H1 (cell line): ENCODE data around the gene MROH2A. TPM values are rescaled to one million over a fixed set of nuclear protein-coding genes. Genes with fewer than 3 reads are reported as not detected.

Source experiments
- CTCF ChIA-PET: fragments of 300-600 bp; sonication (Branson Sonifier 250); formaldehyde crosslinking; loops from one replicate; lab custom pipeline; 2021; ENCODE audit not compliant: partially characterized antibody; lab: Charles Lee
- POLR2A ChIA-PET: fragments of 300-600 bp; sonication (Branson Sonifier 250); formaldehyde crosslinking; loops from one replicate; lab custom pipeline; 2021; ENCODE audit warnings: inconsistent platforms; ENCODE audit not compliant: partially characterized antibody; lab: Charles Lee
- DNase-seq, 2 experiments: peaks; one replicate each; pipeline versions ENCODE4 v3.0.0 to v3.0.0-alpha.2; 2010 to 2022; ENCODE audit warnings: low spot score in 2 of 2, low read depth in 1 of 2, mixed read lengths in 1 of 2
- FAIRE-seq: peaks from 2 replicates; lab custom pipeline; 2011; peaks lifted over from hg19 to GRCh38; lab: Jason Lieb, UNC
- H2AFZ ChIP-seq: 2 replicates; pipeline ENCODE4 v1.8.1; 2012; ENCODE audit warnings: low read length, inconsistent platforms
- H2AK5ac ChIP-seq: 2 replicates; pipeline ENCODE4 v1.6.1; 2013; ENCODE audit warnings: low read depth, low read length
- H2BK120ac ChIP-seq: replicated peaks from 2 replicates; pipeline ENCODE3; 2013; ENCODE audit warnings: low read depth, low read length, inconsistent platforms
- H2BK12ac ChIP-seq: 2 replicates; pipeline ENCODE4 v1.6.1; 2013; ENCODE audit warnings: low read depth, low read length
- H2BK15ac ChIP-seq: 2 replicates; pipeline ENCODE4 v1.6.1; 2013; ENCODE audit warnings: low read length
- H2BK20ac ChIP-seq: 2 replicates; pipeline ENCODE4 v1.6.1; 2013; ENCODE audit warnings: low read length
- H2BK5ac ChIP-seq: 2 replicates; pipeline ENCODE4 v1.6.1; 2013; ENCODE audit warnings: low read depth, low read length
- H3K14ac ChIP-seq: 2 replicates; pipeline ENCODE4 v1.6.1; 2013; ENCODE audit warnings: inconsistent platforms; ENCODE audit not compliant: insufficient read length
- H3K18ac ChIP-seq: 2 replicates; pipeline ENCODE4 v1.6.1; 2013; ENCODE audit warnings: low read length; ENCODE audit errors: extremely low read depth
- H3K23ac ChIP-seq: 2 replicates; pipeline ENCODE4 v1.6.1; 2013; ENCODE audit warnings: inconsistent platforms; ENCODE audit not compliant: insufficient read length
- H3K23me2 ChIP-seq: 2 replicates; pipeline ENCODE4 v1.6.1; 2013; ENCODE audit warnings: low read depth, low read length
- H3K27ac ChIP-seq: 2 replicates; pipeline ENCODE4 v1.6.1; 2011; ENCODE audit warnings: low read depth, low read length, inconsistent platforms
- H3K27me3 ChIP-seq, 4 experiments: replicated peaks in 1 of 4; 1 replicate in 1 of 4; 2 replicates in 3 of 4; pipeline versions ENCODE4 v1.6.1 to v1.8.1; 2011 to 2013; ENCODE audit warnings: low read length in 3 of 4, mild to moderate bottlenecking in 3 of 4, inconsistent platforms in 2 of 4, mixed read lengths in 2 of 4, moderate library complexity in 1 of 4; ENCODE audit not compliant: control insufficient read depth in 3 of 4, insufficient read depth in 3 of 4; ENCODE audit errors: extremely low read depth in 1 of 4
- H3K36me3 ChIP-seq, 4 experiments: 2 replicates each; pipeline versions ENCODE4 v1.6.1 to v1.8.1; 2011 to 2013; ENCODE audit warnings: mild to moderate bottlenecking in 4 of 4, low read length in 3 of 4, moderate library complexity in 2 of 4, control low read depth in 1 of 4, inconsistent platforms in 1 of 4; ENCODE audit not compliant: insufficient read depth in 4 of 4, control insufficient read depth in 2 of 4
- H3K4ac ChIP-seq: replicated peaks from 2 replicates; pipeline ENCODE3; 2013; ENCODE audit warnings: low read length, low read depth, mixed read lengths, inconsistent platforms; ENCODE audit not compliant: insufficient read length
- H3K4me1 ChIP-seq, 4 experiments: replicated peaks in 1 of 4; 1 replicate in 1 of 4; 2 replicates in 3 of 4; pipeline versions ENCODE4 v1.6.1 to v1.8.1; 2011 to 2013; ENCODE audit warnings: low read length in 3 of 4, inconsistent platforms in 2 of 4, mixed read lengths in 1 of 4; ENCODE audit not compliant: insufficient read depth in 4 of 4, control insufficient read depth in 3 of 4
- H3K4me2 ChIP-seq, 2 experiments: 2 replicates each; pipeline versions ENCODE4 v1.6.1 to v1.8.1; 2011 to 2013; ENCODE audit warnings: low read depth in 2 of 2, low read length in 2 of 2, control low read depth in 1 of 2, inconsistent platforms in 1 of 2, mild to moderate bottlenecking in 1 of 2; ENCODE audit not compliant: insufficient read depth in 1 of 2
- H3K4me3 ChIP-seq, 4 experiments: fragments of 200-600, 300-600 bp in 1 of 4; sonication (generic), shearing (Covaris generic), sonication (Bioruptor Twin) in 1 of 4; 2 replicates each; pipeline versions ENCODE4 v1.5.1 to v1.8.1; 2011 to 2016; ENCODE audit warnings: low read length in 4 of 4, low read depth in 3 of 4, control low read depth in 2 of 4, inconsistent platforms in 2 of 4, mild to moderate bottlenecking in 2 of 4, mixed read lengths in 1 of 4, moderate library complexity in 1 of 4; ENCODE audit not compliant: insufficient read depth in 2 of 4; ENCODE audit errors: extremely low read depth in 1 of 4
- H3K56ac ChIP-seq: replicated peaks from 2 replicates; pipeline ENCODE3; 2013; ENCODE audit warnings: low read depth, mild to moderate bottlenecking, mixed read lengths, low read length, inconsistent platforms; ENCODE audit not compliant: insufficient read length
- H3K79me1 ChIP-seq: 2 replicates; pipeline ENCODE4 v1.6.1; 2013; ENCODE audit warnings: low read depth, low read length, control low read depth
- H3K79me2 ChIP-seq, 2 experiments: 2 replicates each; pipeline versions ENCODE4 v1.6.1 to v1.8.1; 2012 to 2013; ENCODE audit warnings: low read length in 2 of 2, mild to moderate bottlenecking in 2 of 2, inconsistent platforms in 1 of 2; ENCODE audit not compliant: insufficient read depth in 2 of 2, control insufficient read depth in 1 of 2
- H3K9ac ChIP-seq, 4 experiments: replicated peaks in 1 of 4; 1 replicate in 1 of 4; 2 replicates in 3 of 4; pipeline versions ENCODE4 v1.6.1 to v1.8.1; 2011 to 2013; ENCODE audit warnings: low read depth in 3 of 4, low read length in 3 of 4, control low read depth in 2 of 4, mild to moderate bottlenecking in 2 of 4, moderate library complexity in 2 of 4, inconsistent platforms in 1 of 4; ENCODE audit errors: extremely low read depth in 1 of 4
- H3K9me3 ChIP-seq, 2 experiments: 2 replicates each; pipeline versions ENCODE4 v1.6.1 to v1.8.1; 2012 to 2013; ENCODE audit warnings: mild to moderate bottlenecking in 2 of 2, moderate library complexity in 2 of 2, control low read depth in 1 of 2, inconsistent platforms in 1 of 2, low read depth in 1 of 2, low read length in 1 of 2, mixed read lengths in 1 of 2; ENCODE audit not compliant: insufficient read depth in 2 of 2
- H4K20me1 ChIP-seq, 2 experiments: replicated peaks in 1 of 2; 2 replicates each; pipeline versions ENCODE3 to v1.8.1; 2011 to 2013; ENCODE audit warnings: inconsistent platforms in 2 of 2, low read length in 2 of 2, mild to moderate bottlenecking in 1 of 2; ENCODE audit not compliant: insufficient read depth in 2 of 2, control insufficient read depth in 1 of 2
- H4K5ac ChIP-seq: 2 replicates; pipeline ENCODE4 v1.6.1; 2013; ENCODE audit warnings: low read length, low read depth, mixed read lengths, inconsistent platforms; ENCODE audit not compliant: insufficient read length
- H4K8ac ChIP-seq: 2 replicates; pipeline ENCODE4 v1.8.0; 2013; ENCODE audit warnings: mild to moderate bottlenecking, moderate library complexity, low read length, inconsistent platforms; ENCODE audit not compliant: insufficient read depth; ENCODE audit errors: extremely low read depth
- H4K91ac ChIP-seq: replicated peaks from 2 replicates; pipeline ENCODE3; 2013; ENCODE audit warnings: low read length, mixed read lengths, inconsistent platforms; ENCODE audit not compliant: insufficient read length
- EGR1 ChIP-seq: IDR thresholded peaks from 2 replicates; pipeline ENCODE4 v1.6.1; 2011; ENCODE audit warnings: low read depth, low read length, borderline replicate concordance
- SRF ChIP-seq: IDR thresholded peaks from 2 replicates; pipeline ENCODE4 v1.6.1; 2011; ENCODE audit warnings: mild to moderate bottlenecking, low read depth, low read length, moderate library complexity
- WGBS, 2 experiments: shearing (Covaris generic) in 1 of 2; methylation state at CpG; one replicate each; pipeline versions ENCODE4 v1.1.6 to v1.1.7; 2013 to 2015; ENCODE audit warnings: low lambda C conversion rate in 2 of 2, mixed read lengths in 2 of 2, inconsistent platforms in 1 of 2, low coverage in 1 of 2, missing lambda C conversion rate in 1 of 2; ENCODE audit not compliant: insufficient replicate concordance in 2 of 2, insufficient coverage in 1 of 2, insufficient read length in 1 of 2; ENCODE audit errors: extremely low coverage in 1 of 2, missing lambda C conversion rate in 1 of 2; 5-methylcytosine and 5-hydroxymethylcytosine counted together
- polyA plus RNA-seq, 7 experiments: library from polyadenylated mRNA; depleted of rRNA in 3 of 7; stranded (reverse) in 5 of 7; unstranded in 2 of 7; fragments of >200 nt in 5 of 7; fragments of 200-250 nt in 2 of 7; gene quantifications; 1 replicate in 5 of 7; 2 replicates in 1 of 7; 4 replicates in 1 of 7; pipeline versions ENCODE4 v1.2.1 to v1.2.3, GENCODE V29; 2011 to 2013; ENCODE audit warnings: missing spikeins in 2 of 7, mixed read lengths in 2 of 7
- total RNA-seq: library from RNA; stranded (reverse); fragmentation: NEBNext Ultra II Directional; extraction: Animal tissue kit (Norgen Biotek cat#: 25700); gene quantifications from 2 replicates; pipeline ENCODE4 v1.2.1, GENCODE V29; 2021

The MROH2A gene
- total and polyA plus RNA-seq, 2 of the 8 experiments (the other 6 are each of a cell fraction or from before 2014, with no cell fraction given), result not detected

DNA sequence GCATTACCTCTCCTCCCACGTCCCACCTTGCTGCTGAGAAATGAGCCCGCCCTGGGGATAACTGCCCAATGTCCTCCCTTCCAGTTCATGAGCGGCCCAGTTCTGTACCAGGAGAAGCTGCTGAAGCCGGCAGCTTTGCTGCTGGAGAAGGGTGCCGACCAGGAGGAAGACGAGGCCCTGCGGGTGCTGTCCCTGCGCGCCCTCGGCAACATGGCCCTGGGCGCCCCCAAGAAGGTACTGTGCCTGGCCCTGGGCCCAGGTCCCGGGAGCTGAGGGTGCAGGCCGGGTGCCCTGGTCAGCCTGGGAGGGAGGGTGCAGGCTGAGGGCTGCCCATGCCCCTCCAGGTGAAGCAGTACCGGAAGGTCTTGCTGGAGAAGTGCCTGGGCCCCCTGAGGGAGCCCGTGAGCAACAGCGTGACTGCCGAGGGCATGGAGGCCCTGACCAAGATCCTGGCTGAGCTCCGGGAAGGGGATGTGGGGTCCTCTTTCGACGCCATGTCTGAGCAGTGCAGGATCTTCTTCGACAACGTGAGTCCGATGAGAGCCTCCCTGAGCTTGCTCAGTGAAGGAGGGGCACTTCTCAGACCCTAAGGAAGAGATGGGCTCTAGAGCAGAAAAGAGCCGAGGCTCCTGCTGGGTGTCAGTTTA is 50.5 kb downstream of the MROH2A start:
- Histone ChIP-seq H4K20me1 (no peaks in the 10 kb centered on the region), H3K9ac (no peak overlapping the region), H2BK15ac (no peak overlapping the region), H3K4ac (no peak overlapping the region), H3K14ac (no peak overlapping the region), H3K36me3 (no peaks in the 10 kb centered on the region), H2BK12ac (no peak overlapping the region), H2AK5ac (no peak overlapping the region), H4K8ac (peak overlapping the region; percentile 45; the same call in 1 of the 2 replicates), H3K9me3 (no peaks in the 10 kb centered on the region), H2BK120ac (no peak overlapping the region), H3K79me1 (no peaks in the 10 kb centered on the region), H2BK5ac (no peak overlapping the region), H2BK20ac (no peak overlapping the region), H3K79me2 (no peaks in the 10 kb centered on the region), H3K23me2 (no peaks in the 10 kb centered on the region), H3K23ac (no peak overlapping the region), H2AFZ (no peak overlapping the region; the same call in 1 of the 2 replicates), H3K4me1 (no peaks in the 10 kb centered on the region), H3K27ac (no peak overlapping the region), H3K18ac (no peak overlapping the region), H3K27me3 (no peaks in the 10 kb centered on the region), H3K56ac (no peak overlapping the region), H3K4me2 (no peak overlapping the region), H3K4me3 (no peak overlapping the region), H4K91ac (no peak overlapping the region), H4K5ac (no peak overlapping the region)
- FAIRE-seq, result no peak
- TF ChIP-seq SRF, result no peak
- TF ChIP-seq EGR1, result no peak
- 92% methylated on average over 22 of the region's 24 CpGs; no CpG with 5 or more reads in 1 of the 2 experiments for WGBS, 2 experiments
- no peak for DNase-seq
- ChIA-PET CTCF (interaction anchor here (0.6 to 5.3 kb wide), 4 partner anchors 36 to 385 kb away, joined by 3 to 35 read pairs (median 4); no protein-coding TSS in a partner anchor), POLR2A (no interaction called here)
